ENCODE measurements around the gene JAKMIP3. TPM values are rescaled to one million over a fixed set of nuclear protein-coding genes. Genes with fewer than 3 reads are reported as not detected.
A peak's percentile ranks its signal among the peaks of the same experiment; 100 is the strongest.

The JAKMIP3 gene
- total RNA-seq, 1 donor from 2014 or later: 0.18 TPM

DNA sequence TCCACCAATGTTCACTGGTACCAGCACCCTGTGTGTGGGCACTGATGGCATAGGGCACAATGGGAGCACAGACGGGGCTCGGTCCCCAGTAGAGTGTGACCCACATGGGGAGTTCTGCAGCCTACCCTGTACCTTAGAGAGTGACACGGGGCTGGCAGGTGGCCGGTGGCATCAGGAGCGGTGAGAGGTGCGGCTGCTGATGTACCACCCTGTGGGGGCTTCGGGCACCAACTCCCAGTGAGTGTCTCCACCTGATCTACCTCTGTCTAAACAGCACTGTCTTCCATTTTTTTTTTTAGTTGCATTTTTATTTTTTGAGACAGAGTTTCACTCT is 4.1 kb downstream of the JAKMIP3 start:
- Histone ChIP-seq H3K9me3 (no peaks in the 10 kb centered on the region), H3K4me3 (no peak overlapping the region), H3K27me3 (ENCODE audit: low read depth) (peaks cover 6% of the 10 kb centered on the region), H3K27ac (no peak overlapping the region), H3K4me1 (peaks cover 6% of the 10 kb centered on the region), H3K36me3 (no peaks in the 10 kb centered on the region)
- TF ChIP-seq, protein P1, sequence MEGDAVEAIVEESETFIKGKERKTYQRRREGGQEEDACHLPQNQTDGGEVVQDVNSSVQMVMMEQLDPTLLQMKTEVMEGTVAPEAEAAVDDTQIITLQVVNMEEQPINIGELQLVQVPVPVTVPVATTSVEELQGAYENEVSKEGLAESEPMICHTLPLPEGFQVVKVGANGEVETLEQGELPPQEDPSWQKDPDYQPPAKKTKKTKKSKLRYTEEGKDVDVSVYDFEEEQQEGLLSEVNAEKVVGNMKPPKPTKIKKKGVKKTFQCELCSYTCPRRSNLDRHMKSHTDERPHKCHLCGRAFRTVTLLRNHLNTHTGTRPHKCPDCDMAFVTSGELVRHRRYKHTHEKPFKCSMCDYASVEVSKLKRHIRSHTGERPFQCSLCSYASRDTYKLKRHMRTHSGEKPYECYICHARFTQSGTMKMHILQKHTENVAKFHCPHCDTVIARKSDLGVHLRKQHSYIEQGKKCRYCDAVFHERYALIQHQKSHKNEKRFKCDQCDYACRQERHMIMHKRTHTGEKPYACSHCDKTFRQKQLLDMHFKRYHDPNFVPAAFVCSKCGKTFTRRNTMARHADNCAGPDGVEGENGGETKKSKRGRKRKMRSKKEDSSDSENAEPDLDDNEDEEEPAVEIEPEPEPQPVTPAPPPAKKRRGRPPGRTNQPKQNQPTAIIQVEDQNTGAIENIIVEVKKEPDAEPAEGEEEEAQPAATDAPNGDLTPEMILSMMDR (IDR thresholded peaks at IDR 0.05): no peak
- no peak for ATAC-seq
- intact Hi-C loops (cut with DNase I): no loop called here
- no peak for DNase-seq

DNA sequence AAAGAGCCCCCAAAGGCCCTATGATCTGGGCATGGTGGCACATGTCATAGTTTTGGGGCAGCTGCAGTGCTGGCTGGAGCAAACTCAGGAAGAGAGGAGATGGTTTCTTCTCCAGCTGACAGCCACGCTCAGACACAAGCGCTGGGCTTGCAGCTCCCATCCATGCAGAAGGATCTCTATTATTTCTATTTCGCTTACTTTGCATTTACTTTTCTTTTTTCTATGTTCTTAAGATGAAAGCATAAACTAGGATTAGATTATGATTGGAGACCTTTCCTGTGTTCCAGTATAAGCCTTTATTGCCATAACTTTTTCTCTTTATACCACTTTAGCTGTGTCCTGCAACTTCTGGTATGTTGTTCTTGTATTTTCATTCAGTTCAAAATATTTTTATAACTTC is 5.0 kb downstream of the JAKMIP3 start:
- ATAC-seq (no peak), DNase-seq (no peak)
- H3K9me3 ChIP-seq: no peaks in the 10 kb centered on the region
- H3K27me3 ChIP-seq (ENCODE audit: low read depth): no peaks in the 10 kb centered on the region
- peaks cover 6% of the 10 kb centered on the region for H3K4me1 ChIP-seq
- TF ChIP-seq, protein P1 (IDR thresholded peaks at IDR 0.05): no peak
- no peak overlapping the region for H3K27ac ChIP-seq
- intact Hi-C loops (cut with DNase I): no loop called here
- no peaks in the 10 kb centered on the region for H3K36me3 ChIP-seq
- H3K4me3 ChIP-seq: no peak overlapping the region

DNA sequence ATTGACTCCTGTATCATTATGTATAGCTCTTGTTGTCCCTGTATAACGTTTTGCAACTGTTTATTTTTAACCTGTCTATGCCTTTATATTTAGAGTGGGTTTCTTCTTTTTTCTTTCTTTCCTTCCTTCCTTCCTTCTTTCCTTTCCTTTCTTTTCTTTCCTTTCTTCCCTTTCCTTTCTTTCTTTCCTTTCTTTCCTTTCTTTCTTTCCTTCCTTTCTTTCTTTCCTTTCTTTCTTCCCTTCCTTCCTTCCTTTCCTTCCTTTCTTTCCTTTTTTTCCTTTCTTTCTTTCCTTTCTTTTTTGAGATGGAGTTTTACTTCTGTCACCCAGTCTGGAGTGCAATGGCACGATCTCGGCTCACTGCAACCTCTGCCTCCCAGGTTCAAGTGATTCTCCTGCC is 5.9 kb downstream of the JAKMIP3 start:
- DNase-seq (no peak), ATAC-seq (no peak)
- H3K27ac ChIP-seq: no peak overlapping the region
- TF ChIP-seq, protein P1 (IDR thresholded peaks at IDR 0.05): no peak
- no peaks in the 10 kb centered on the region for H3K9me3 ChIP-seq
- no peak overlapping the region for H3K4me3 ChIP-seq
- intact Hi-C loops (cut with DNase I): no loop called here
- H3K4me1 ChIP-seq: no peaks in the 10 kb centered on the region
- H3K27me3 ChIP-seq (ENCODE audit: low read depth): no peaks in the 10 kb centered on the region
- H3K36me3 ChIP-seq: no peaks in the 10 kb centered on the region

DNA sequence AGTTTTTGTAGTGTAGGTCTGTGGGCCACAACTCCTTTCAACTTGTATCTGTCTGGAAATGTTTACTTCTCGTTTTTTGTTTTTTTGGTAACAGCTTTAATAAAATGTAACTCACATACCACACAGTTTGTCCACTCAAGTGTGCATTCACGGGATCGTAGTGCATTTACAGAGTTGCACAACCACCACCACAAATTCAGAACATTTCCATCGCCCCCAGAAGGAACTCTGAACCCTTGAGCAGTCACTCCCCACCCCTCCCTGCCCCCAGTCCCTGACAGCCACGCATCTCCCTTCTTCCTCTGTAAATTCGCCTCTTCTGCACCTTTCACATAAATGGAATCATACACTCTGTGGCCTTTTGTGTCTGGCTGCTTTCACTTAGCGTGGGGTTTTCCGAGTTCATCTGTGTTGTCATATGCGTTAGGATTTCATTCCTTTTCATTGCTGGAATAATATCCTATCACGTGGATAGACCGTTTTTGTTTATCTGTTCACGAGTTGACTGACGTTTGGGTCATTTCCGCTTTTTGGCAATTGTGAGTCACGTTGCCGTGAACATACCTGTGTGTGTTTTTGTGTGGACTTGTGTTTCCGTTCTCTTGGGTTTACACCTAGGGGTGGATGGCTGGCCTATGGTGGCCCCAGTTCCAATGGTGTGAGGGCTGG is 10.3 kb downstream of the JAKMIP3 start:
- Histone ChIP-seq H3K9me3 (no peaks in the 10 kb centered on the region), H3K4me1 (no peaks in the 10 kb centered on the region), H3K27me3 (ENCODE audit: low read depth) (peaks cover 10% of the 10 kb centered on the region), H3K27ac (no peak overlapping the region), H3K4me3 (no peak overlapping the region), H3K36me3 (no peaks in the 10 kb centered on the region)
- DNase-seq: no peak
- no peak for ATAC-seq
- TF ChIP-seq, protein P1 (IDR thresholded peaks at IDR 0.05): no peak
- intact Hi-C loops (cut with DNase I): no loop called here

DNA sequence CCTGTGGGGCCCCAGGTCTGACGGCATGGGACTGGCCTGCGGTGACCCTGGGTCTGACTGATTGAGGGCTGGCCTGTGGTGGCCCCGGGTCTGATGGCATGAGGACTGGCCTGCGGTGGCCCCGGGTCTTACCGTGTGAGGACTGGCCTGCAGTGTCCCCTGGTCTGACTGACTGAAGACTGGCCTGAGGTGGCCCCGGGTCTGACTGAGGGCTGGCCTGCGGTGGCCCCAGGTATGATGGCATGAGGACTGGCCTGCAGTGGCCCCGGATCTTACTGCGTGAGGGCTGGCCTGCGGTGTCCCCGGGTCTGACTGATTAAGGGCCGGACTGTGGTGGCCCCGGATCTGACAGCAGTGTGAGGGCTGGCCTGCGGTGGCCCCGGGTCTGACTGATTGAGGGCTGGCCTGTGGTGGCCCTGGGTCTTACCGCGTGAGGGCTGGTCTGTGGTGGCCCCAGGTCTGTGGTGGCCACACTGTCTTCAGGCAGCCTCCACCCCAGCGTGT is 10.9 kb downstream of the JAKMIP3 start:
- TF ChIP-seq, protein P1 (IDR thresholded peaks at IDR 0.05): no peak
- Histone ChIP-seq H3K4me1 (no peaks in the 10 kb centered on the region), H3K27ac (no peak overlapping the region), H3K4me3 (no peak overlapping the region), H3K9me3 (no peaks in the 10 kb centered on the region), H3K36me3 (no peaks in the 10 kb centered on the region), H3K27me3 (ENCODE audit: low read depth) (peaks cover 10% of the 10 kb centered on the region)
- ATAC-seq (peak in 1 of 2 donors; percentile 32), DNase-seq (no peak)
- intact Hi-C loops (cut with DNase I): no loop called here
